Esophagus muscularis mucosa (tissue), 3 donors: ENCODE measurements around the gene EVI5L.
A peak's percentile ranks its signal among the peaks of the same experiment; 100 is the strongest.

Experiments used
- CTCF ChIP-seq, 3 experiments: fragments of 200-600 bp in 2 of 3; fragments of 450-650 bp in 1 of 3; sonication (generic) in 2 of 3; IDR thresholded peaks; one replicate each; pipeline ENCODE4 v1.5.1; 2017 to 2019; ENCODE audit warnings: antibody characterized with exemption in 3 of 3, mild to moderate bottlenecking in 2 of 3, moderate library complexity in 1 of 3
- POLR2A ChIP-seq: fragments of 450-650 bp; IDR thresholded peaks from one replicate; pipeline ENCODE4 v1.6.1; 2017; ENCODE audit warnings: antibody characterized with exemption, moderate library complexity, mild to moderate bottlenecking, low read depth

DNA sequence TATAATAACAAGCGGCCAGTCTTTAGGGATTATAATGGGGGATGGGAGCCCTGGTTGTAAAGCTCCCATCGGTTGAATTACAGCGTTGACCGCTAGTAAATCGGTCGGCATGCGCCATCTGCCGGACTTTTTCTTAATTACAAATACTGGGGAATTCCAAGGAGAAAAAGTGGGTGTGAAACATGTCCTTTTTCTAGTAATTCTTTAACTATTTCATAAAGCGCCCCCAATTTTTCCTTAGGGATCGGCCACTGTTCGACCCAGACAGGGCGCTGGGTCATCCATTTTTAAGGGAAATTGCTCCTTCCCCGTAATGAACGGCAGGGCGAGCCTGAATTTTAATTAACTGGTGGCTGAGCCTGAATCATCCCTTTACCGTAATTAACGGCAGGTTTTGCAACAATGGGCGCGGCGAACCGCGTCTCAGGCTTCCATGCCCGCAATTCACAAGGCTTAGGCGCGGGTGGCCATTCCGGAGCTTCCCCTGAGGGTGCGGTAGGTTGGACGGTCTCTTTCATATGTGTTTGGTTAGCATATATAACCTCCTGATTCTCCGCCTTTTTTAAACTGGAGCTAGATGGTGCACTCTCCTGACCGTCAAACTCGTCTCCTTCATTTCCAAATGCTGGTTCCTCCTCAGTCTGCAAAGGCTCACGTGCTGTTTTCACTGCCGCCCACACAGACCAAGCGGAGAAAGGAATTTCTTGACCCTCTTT is 30.2 kb upstream of the EVI5L start:
- TF ChIP-seq CTCF (IDR thresholded peaks at IDR 0.05) (peak; percentile 47 to 84 (median 70)), POLR2A (no peak)
